Liver (tissue), 3 donors: ENCODE results near the gene IPO9.

Source experiments
- CTCF ChIP-seq: fragments of 150-350 bp; IDR thresholded peaks from 2 replicates; pipeline ENCODE4 v1.5.1; 2017; ENCODE audit warnings: improper control_type of control experiment, low read depth, low read length; ENCODE audit not compliant: missing input control
- FOXA1 ChIP-seq: IDR thresholded peaks from 2 replicates; pipeline ENCODE4 v1.6.1; 2016; ENCODE audit warnings: antibody characterized with exemption
- RAD21 ChIP-seq, 2 donors: IDR thresholded peaks; 2 replicates each; pipeline ENCODE4 v1.6.1; 2016; ENCODE audit warnings: antibody characterized with exemption in 2 of 2, mild to moderate bottlenecking in 2 of 2
- REST ChIP-seq: IDR thresholded peaks from 2 replicates; pipeline ENCODE4 v1.6.1; 2016; ENCODE audit warnings: antibody characterized with exemption, mild to moderate bottlenecking
- SP1 ChIP-seq: IDR thresholded peaks from 2 replicates; pipeline ENCODE4 v1.6.1; 2018; ENCODE audit warnings: antibody characterized with exemption, mild to moderate bottlenecking
- TAF1 ChIP-seq: conservative IDR thresholded peaks from 2 replicates; pipeline ENCODE4 v1.6.1; 2016; ENCODE audit warnings: antibody characterized with exemption, mild to moderate bottlenecking
- YY1 ChIP-seq: IDR thresholded peaks from 2 replicates; pipeline ENCODE4 v1.6.1; 2016; ENCODE audit warnings: antibody characterized with exemption, mild to moderate bottlenecking
- TF ChIP-seq, protein P1 (sequence below): IDR thresholded peaks from 2 replicates; pipeline ENCODE4 v1.6.1; 2016; ENCODE audit warnings: antibody characterized with exemption
- donor health status: healthy.
- donor health status: healthy.

GRCh38 chr1:201850053-201850397, 21.1 kb downstream of the IPO9 start:
- TF ChIP-seq SP1, result no peak
- no peak for TF ChIP-seq CTCF
- no peak for TF ChIP-seq YY1
- TF ChIP-seq TAF1, result no peak
- no peak for TF ChIP-seq REST
- no peak for TF ChIP-seq FOXA1
- no peak for TF ChIP-seq RAD21 (IDR thresholded peaks at IDR 0.05)
- TF ChIP-seq, protein P1, sequence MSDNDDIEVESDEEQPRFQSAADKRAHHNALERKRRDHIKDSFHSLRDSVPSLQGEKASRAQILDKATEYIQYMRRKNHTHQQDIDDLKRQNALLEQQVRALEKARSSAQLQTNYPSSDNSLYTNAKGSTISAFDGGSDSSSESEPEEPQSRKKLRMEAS, result no peak
